Measurements from ENCODE around the gene INPP4B. TPM values are rescaled to one million over a fixed set of nuclear protein-coding genes. Genes with fewer than 3 reads are reported as not detected.

The INPP4B gene
- total and polyA plus RNA-seq, 2 of the 4 experiments (the other 2 are of a cell fraction): 1.8 to 14.0 TPM

- Histone ChIP-seq H3K4me3 (ENCODE audit: insufficient read depth, low read depth, low read length) (no peak overlapping the region), H2BK15ac (ENCODE audit: low read depth, low read length) (no peak overlapping the region), H2AFZ (replicated peaks; ENCODE audit: low read length, poor library complexity) (no peak overlapping the region), H3K9ac (ENCODE audit: low read depth, low read length) (no peak overlapping the region), H4K5ac (ENCODE audit: low read depth, low read length) (no peak overlapping the region), H4K20me1 (ENCODE audit: insufficient read depth, low read length) (no peaks in the 10 kb centered on the region), H4K8ac (ENCODE audit: low read depth in 2 of 2, low read length in 2 of 2) (no peak overlapping the region), H2BK120ac (ENCODE audit: low read depth, low read length) (no peak overlapping the region), H3K14ac (replicated peaks; ENCODE audit: low read depth, low read length) (no peak overlapping the region), H3K36me3 (ENCODE audit: control insufficient read depth, insufficient read depth, low read length) (no peaks in the 10 kb centered on the region), H3K9me1 (ENCODE audit: insufficient read depth, low read length) (peaks cover 4% of the 10 kb centered on the region; the same call in 1 of the 2 replicates), H2AK5ac (ENCODE audit: low read depth, low read length) (no peak overlapping the region), H3K4me2 (ENCODE audit: low read depth, low read length) (no peak overlapping the region), H3K18ac (ENCODE audit: low read depth, low read length) (no peak overlapping the region), H2AK9ac (replicated peaks; ENCODE audit: low read depth, low read length, poor library complexity) (no peak overlapping the region), H3K56ac (ENCODE audit: extremely low read depth, insufficient read depth, low read length) (no peak overlapping the region), H2BK5ac (ENCODE audit: low read depth, low read length, poor library complexity, severe bottlenecking) (no peak overlapping the region), H2BK20ac (ENCODE audit: low read depth, low read length) (no peak overlapping the region), H3K27me3 (ENCODE audit: control insufficient read depth, insufficient read depth, low read length) (no peaks in the 10 kb centered on the region), H3K27ac (ENCODE audit: insufficient read depth, low read length) (no peak overlapping the region), H3K4me1 (ENCODE audit: control insufficient read depth, insufficient read depth, low read length) (no peaks in the 10 kb centered on the region), H4K91ac (ENCODE audit: insufficient read depth, low read depth, low read length) (no peak overlapping the region), H3K4ac (ENCODE audit: low read depth, low read length) (no peak overlapping the region), H3K9me3 (ENCODE audit: control insufficient read depth, insufficient read depth, low read length) (no peaks in the 10 kb centered on the region), H3K23ac (ENCODE audit: low read depth, low read length) (no peak overlapping the region), H3K79me1 (ENCODE audit: low read depth in 1 of 2, low read length in 2 of 2) (no peaks in the 10 kb centered on the region)
- WGBS, 2 experiments (ENCODE audit: extremely low coverage in 2 of 2, insufficient read length in 1 of 2): no CpG with 5 or more reads among the region's 1 CpG
- in situ Hi-C loops (cut with MboI; ENCODE audit: low sequenced_read_pairs): no loop called here
- ATAC-seq (ENCODE audit: low read depth) (no peak), DNase-seq (no peak)
- no TSS peak for BruUV-seq (replicated peaks)
- dilution Hi-C loops (cut with HindIII; ENCODE audit: low sequenced_read_pairs, unreplicated experiment): no loop called here
- ChIA-PET CTCF (no interaction called here), POLR2A (ENCODE audit: unreplicated experiment) (no interaction called here)
- TF ChIP-seq MAZ (IDR thresholded peaks at IDR 0.05; ENCODE audit: borderline replicate concordance, low read depth, low read length) (no peak), CHD1 (IDR thresholded peaks at IDR 0.05; ENCODE audit: low read depth, low read length) (no peak), RFX5 (IDR thresholded peaks at IDR 0.05; ENCODE audit: low read depth, low read length) (no peak), BHLHE40 (IDR thresholded peaks at IDR 0.05; ENCODE audit: low read depth, low read length) (no peak), MAFK (IDR thresholded peaks at IDR 0.05; ENCODE audit: low read depth, low read length) (no peak), SMC3 (IDR thresholded peaks at IDR 0.05; ENCODE audit: low read depth, low read length) (no peak)
- intact Hi-C loops (cut with micrococcal nuclease): no loop called here
These were observed 627.4 kb downstream of the INPP4B start for GRCh38 chr4:142218726-142219125.
